Progenitor cell of endocrine pancreas (in vitro differentiated cells): ENCODE data around the gene DDR2. TPM values are rescaled to one million over a fixed set of nuclear protein-coding genes. Genes with fewer than 3 reads are reported as not detected.
"Not testable (repeated sequence)": the region's sequence is repeated elsewhere in the genome, so short reads cannot be mapped to it uniquely, and the experiment has no call there.

ENCODE experiments used
- DNase-seq: peaks from one replicate; pipeline ENCODE4 v3.0.0; 2021; ENCODE audit warnings: low spot score; ENCODE audit not compliant: unreplicated experiment
- H3K27ac Mint-ChIP-seq: 2 replicates; pipeline ENCODE4 v1.8.0; 2021; ENCODE audit warnings: mild to moderate bottlenecking, moderate library complexity, mixed read lengths
- H3K27me3 Mint-ChIP-seq: 2 replicates; pipeline ENCODE4 v1.8.0; 2021; ENCODE audit warnings: mixed read lengths
- H3K36me3 Mint-ChIP-seq: 2 replicates; pipeline ENCODE4 v1.8.0; 2022; ENCODE audit warnings: mixed read lengths; ENCODE audit not compliant: insufficient read depth
- H3K4me1 Mint-ChIP-seq: 2 replicates; pipeline ENCODE4 v1.8.0; 2021; ENCODE audit warnings: low read depth, mixed read lengths
- H3K4me3 Mint-ChIP-seq: 2 replicates; pipeline ENCODE4 v1.8.0; 2021; ENCODE audit warnings: low read depth, mild to moderate bottlenecking, moderate library complexity, mixed read lengths
- H3K9me3 Mint-ChIP-seq: 2 replicates; pipeline ENCODE4 v1.8.0; 2021; ENCODE audit warnings: low read depth, mixed read lengths
- long read RNA-seq: library from polyadenylated mRNA; unstranded; transcript quantifications from one replicate; pipeline ENCODE4 v2.0.0, GENCODE V29; 2020
- total RNA-seq: library from RNA; stranded (reverse); gene quantifications from 2 replicates; pipeline ENCODE4 v1.2.1, GENCODE V29; 2021
- TF ChIP-seq, protein P1 (sequence below): fragments of 200-600 bp; sonication (generic); IDR thresholded peaks from one replicate; pipeline ENCODE4 v1.5.0; 2021; ENCODE audit warnings: antibody characterized with exemption, mild to moderate bottlenecking; ENCODE audit not compliant: unreplicated experiment

The DDR2 gene
- total RNA-seq: 1.2 and 1.7 TPM in 2 replicates
- long read RNA-seq, partial matches to known transcripts: 0 of 1 reads
- long read RNA-seq, other reads (novel, unspliced or antisense): 1 of 1 reads

DNA sequence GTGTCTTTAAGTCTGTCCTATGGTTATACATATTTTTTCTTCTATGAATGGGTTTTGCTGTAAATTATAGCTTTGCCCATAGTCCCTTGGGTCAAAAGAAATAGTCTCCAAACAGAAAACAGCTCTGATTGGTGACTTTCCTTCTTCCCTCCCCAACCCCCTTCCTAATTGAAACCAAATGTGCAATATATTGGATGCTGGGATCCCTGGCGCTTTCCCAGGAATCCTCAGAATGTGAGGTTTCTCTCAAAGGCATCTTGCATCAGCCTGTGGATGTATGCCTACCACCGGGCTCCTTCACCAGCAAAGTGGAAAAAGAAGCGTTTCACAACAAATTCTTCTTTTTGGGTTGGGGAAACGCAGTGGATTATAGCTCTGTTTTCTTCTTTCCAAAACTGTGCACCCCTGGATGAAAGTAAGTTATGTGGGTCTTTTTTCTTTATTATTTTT, at the start of gene DDR2:
DDR2 (plus strand) TSS at position 248 of the 450 bp plus-strand sequence. CDS start 86,600 bp downstream, outside the sequence.
- no peak for DNase-seq
- TF ChIP-seq, protein P1, sequence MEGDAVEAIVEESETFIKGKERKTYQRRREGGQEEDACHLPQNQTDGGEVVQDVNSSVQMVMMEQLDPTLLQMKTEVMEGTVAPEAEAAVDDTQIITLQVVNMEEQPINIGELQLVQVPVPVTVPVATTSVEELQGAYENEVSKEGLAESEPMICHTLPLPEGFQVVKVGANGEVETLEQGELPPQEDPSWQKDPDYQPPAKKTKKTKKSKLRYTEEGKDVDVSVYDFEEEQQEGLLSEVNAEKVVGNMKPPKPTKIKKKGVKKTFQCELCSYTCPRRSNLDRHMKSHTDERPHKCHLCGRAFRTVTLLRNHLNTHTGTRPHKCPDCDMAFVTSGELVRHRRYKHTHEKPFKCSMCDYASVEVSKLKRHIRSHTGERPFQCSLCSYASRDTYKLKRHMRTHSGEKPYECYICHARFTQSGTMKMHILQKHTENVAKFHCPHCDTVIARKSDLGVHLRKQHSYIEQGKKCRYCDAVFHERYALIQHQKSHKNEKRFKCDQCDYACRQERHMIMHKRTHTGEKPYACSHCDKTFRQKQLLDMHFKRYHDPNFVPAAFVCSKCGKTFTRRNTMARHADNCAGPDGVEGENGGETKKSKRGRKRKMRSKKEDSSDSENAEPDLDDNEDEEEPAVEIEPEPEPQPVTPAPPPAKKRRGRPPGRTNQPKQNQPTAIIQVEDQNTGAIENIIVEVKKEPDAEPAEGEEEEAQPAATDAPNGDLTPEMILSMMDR: no peak
- H3K36me3 Mint-ChIP-seq: no peaks in the 10 kb centered on the region
- H3K27ac Mint-ChIP-seq: peak within 1 kb of the TSS; percentile 60
- peak within 1 kb of the TSS; percentile 9 for H3K4me3 Mint-ChIP-seq
- H3K27me3 Mint-ChIP-seq: no peaks in the 10 kb centered on the region
- H3K9me3 Mint-ChIP-seq: no peaks in the 10 kb centered on the region
- H3K4me1 Mint-ChIP-seq: peaks cover 20% of the 10 kb centered on the region

DNA sequence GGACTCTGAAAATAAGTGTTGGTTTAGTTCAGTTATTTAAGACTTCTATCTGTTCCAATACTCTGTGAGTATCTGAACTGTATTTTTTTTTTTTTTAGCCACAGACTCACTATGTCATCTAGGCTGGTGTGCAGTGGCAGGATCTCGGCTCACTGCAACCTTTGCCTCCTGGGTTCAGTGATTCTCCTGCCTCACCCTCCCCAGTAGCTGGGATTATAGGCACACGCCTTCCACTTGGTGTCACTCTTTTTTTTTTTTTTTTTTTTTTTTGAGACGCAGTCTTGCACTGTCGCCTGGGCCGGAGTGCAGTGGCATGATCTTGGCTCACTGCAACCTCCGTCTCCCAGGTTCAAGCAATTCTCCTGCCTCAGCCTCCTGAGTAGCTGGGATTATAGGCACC, 49.4 kb upstream of the DDR2 start:
- not testable (repeated sequence) for H3K27ac Mint-ChIP-seq, H3K27me3 Mint-ChIP-seq, H3K4me3 Mint-ChIP-seq, H3K9me3 Mint-ChIP-seq, H3K36me3 Mint-ChIP-seq, H3K4me1 Mint-ChIP-seq, DNase-seq

DNA sequence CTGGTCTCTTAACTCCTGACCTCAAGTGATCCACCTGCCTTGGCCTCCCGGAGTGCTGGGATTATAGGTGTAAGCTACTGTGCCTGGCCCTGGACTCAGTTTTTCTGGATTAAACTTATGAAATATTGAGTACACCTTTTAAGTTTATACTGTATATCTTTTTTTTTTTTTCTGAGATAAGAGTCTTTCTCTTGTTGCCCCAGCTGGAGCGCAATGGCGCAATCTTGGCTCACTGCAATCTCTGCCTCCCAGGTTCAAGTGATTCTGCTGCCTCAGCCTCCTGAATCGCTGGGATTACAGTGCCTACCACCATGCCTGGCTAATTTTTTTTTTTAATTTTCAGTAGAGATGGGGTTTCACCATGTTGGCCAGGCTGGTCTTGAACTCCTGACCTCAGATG, 47.2 kb upstream of the DDR2 start:
- not testable (repeated sequence) for H3K27me3 Mint-ChIP-seq, DNase-seq

DNA sequence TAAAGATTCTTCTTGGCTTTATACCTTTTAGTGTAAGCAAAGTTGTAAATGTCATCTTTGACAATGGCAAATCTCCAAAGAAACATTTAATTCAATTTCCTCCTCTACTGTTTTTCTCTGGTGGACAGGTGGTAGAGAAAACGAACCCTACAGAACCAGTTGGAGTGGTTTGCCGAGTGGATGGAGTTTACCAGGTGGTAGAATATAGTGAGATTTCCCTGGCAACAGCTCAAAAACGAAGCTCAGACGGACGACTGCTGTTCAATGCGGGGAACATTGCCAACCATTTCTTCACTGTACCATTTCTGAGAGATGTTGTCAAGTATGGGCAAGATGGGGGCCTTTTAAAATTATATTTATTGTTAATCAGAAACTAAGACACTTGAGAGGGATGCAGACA, 44.9 kb upstream of the DDR2 start:
- H3K27me3 Mint-ChIP-seq: no peaks in the 10 kb centered on the region
- H3K4me1 Mint-ChIP-seq: no peaks in the 10 kb centered on the region
- no peaks in the 10 kb centered on the region for H3K9me3 Mint-ChIP-seq
- DNase-seq: no peak
- no peak overlapping the region for H3K27ac Mint-ChIP-seq
- TF ChIP-seq, protein P1: no peak
- peaks cover 10% of the 10 kb centered on the region for H3K36me3 Mint-ChIP-seq
- H3K4me3 Mint-ChIP-seq: no peak overlapping the region

More for the DNA sequence above, 47.2 kb upstream of the DDR2 start:
- H3K4me1 Mint-ChIP-seq, H3K27ac Mint-ChIP-seq, H3K9me3 Mint-ChIP-seq, H3K4me3 Mint-ChIP-seq: not testable (repeated sequence)
- H3K36me3 Mint-ChIP-seq: peaks cover 12% of the 10 kb centered on the region

DNA sequence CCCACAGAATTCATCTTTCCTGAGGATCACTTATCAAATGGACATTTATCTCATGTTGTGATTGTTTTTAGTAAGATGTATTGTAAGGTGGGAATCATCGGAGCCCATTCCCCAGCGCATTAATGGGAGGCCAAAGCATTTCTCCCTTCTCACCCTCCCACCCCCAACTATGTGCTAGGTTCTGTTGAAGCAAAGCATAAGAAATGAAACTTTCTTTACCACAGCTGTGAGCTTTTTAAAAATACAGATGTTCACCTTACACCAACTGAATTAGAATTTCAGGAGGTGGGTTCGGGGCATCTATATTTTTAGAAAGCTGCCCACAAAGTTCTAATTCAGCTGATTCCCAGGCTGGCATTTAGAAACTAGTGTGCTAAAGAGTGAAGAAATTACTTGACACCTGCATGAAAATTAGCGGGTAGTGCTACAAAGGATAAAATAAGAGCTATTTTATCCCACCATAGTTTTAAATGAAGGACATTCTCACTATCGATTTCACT, 44.5 kb upstream of the DDR2 start:
- no peak overlapping the region for H3K4me3 Mint-ChIP-seq

DNA sequence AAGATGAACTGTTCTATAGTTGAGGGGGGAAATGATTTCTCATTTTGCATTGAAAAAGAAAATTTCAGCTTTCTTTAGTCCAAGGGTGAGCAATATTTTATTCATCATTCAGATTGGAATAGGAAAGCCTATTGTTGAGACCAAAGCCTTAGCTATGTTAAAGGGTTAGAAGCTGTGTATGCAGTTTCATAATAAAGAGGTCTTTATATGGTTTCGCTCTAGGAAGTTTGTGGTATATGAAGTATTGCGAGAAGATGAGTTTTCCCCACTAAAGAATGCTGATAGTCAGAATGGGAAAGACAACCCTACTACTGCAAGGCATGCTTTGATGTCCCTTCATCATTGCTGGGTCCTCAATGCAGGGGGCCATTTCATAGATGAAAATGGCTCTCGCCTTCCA, 42.2 kb upstream of the DDR2 start:
- Mint-ChIP-seq H3K27ac (no peak overlapping the region), H3K4me3 (no peak overlapping the region), H3K27me3 (no peaks in the 10 kb centered on the region), H3K9me3 (no peaks in the 10 kb centered on the region), H3K4me1 (no peaks in the 10 kb centered on the region), H3K36me3 (peaks cover 13% of the 10 kb centered on the region)
- TF ChIP-seq, protein P1: no peak
- no peak for DNase-seq

More for the DNA sequence above, 44.5 kb upstream of the DDR2 start:
- Mint-ChIP-seq H3K27me3 (no peaks in the 10 kb centered on the region), H3K36me3 (peaks cover 13% of the 10 kb centered on the region), H3K4me1 (no peaks in the 10 kb centered on the region), H3K27ac (no peak overlapping the region), H3K9me3 (no peaks in the 10 kb centered on the region)
- no peak for DNase-seq
- TF ChIP-seq, protein P1: no peak
